GM18508 (cell line): Measurements from ENCODE around the gene TBC1D22A.
"Not testable (repeated sequence)": the region's sequence is repeated elsewhere in the genome, so short reads cannot be mapped to it uniquely, and the experiment has no call there.

Experiments used
- ATAC-seq: cut with Tn5 transposase; IDR thresholded peaks from one replicate; pipeline ENCODE4 v1.9.1; 2021; ENCODE audit warnings: moderate number of reproducible peaks; ENCODE audit not compliant: insufficient read depth, unreplicated experiment

TBC1D22A gene

DNA sequence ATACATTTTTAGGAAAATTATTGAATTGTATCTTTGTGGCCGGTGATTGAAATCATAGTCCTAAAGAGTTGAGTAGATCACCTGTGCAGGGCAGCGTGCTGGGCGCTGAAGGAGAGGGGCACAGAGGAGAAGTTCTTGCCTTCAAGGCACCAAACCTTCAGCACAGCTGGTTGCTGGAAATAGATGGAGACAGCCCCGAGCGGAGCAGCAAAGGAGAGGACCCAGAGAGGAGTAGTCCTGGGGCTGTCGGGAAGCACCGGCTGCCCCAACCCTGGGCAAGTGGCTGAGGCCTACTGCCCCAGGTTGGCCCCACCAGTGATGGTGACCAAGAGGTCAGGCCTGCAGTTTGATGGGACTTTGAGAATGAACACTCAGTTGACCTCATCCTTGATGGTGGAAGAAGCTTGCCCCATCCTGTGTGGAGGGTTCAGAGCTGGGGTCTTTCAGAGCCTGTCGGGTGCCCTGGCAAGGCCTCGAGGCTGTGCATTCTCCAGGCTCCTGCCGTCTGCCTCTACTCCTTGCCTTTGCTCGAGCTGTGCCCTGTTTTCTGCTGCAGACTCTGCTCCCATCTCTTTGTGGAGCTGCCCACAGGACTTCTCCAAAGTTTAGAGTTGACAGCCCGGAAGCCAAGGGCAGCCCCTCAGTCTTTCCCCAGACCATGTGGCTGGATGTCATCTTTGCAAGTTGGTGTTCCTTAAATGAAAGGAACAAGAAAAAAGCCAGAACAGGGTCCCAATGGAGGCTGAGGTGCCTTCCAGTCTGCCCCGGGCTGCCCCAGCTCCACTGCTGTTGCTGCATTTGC lies 285.1 kb downstream of the TBC1D22A start:
- no peak for ATAC-seq

DNA sequence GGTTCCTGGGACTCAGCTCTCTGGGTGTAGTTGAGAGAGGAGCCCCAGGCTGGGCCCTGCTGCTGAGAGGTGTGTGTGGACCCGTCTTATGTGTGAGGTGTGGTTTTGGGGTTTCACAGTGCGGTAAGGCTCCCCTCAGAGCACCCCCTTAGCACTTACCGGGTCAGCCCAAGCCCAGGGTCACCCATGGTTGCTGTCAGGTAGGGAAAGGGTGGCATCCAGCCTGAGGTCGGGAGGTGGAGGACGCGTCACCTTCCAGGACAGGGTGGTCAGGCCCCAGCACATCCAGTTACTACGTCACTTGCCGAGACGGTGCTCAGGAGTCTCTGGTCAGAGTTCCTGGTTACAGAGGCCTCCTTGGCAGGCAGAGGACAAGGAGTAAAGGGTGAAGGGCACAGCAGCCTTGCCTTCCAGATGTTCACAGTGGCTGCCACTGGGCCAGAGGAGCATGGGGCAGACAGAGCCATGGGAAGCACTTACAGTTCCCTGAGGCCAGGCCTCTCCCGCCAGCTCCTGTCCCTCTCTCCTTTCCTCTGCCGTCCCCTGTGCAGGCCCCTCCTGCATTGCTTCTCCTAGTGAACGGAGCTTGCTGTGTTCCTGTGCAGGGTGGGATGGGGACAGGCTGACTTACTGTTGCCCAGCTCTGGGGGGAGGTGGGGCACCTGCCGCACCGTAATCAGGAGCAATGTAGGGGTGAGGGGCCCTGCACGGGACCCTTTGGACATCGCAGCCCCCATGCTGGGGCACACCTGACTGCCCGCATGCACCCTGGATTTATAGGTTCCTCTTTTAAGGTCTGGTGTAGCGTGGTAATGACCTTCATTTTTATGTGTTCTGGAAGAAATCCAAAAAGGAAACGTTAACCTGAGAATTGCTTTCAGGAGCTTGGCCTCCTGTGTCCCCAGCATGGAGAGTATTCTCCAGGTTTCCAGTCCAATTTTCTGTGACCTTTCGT lies 285.9 kb downstream of the TBC1D22A start:
- no peak for ATAC-seq

DNA sequence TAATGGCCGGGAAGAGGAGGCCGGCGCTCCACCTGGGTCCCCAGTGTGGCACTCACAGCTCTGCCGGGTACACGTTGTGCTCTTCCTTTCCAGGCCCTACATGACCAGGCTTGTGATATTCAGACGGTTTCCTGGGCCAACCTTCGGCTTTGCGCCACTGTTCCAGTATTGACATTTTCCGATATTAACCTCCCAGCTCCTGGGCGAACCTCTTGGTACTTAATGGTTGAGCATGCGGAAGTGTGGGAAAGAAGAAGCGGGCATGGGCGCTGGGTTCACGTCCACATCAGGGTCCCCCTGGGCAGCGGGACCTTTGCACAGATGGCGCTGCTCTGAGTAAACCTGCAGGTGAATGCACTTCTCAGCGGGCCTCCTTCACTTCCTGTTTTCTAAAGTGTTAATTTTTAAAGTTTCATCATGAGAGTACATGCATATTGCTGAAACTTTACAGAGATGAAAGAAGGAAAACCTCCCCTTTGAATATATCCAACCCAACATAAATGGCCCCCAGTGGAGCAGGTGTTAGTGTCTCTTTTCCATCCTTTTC lies 286.7 kb downstream of the TBC1D22A start:
- ATAC-seq, result no peak

DNA sequence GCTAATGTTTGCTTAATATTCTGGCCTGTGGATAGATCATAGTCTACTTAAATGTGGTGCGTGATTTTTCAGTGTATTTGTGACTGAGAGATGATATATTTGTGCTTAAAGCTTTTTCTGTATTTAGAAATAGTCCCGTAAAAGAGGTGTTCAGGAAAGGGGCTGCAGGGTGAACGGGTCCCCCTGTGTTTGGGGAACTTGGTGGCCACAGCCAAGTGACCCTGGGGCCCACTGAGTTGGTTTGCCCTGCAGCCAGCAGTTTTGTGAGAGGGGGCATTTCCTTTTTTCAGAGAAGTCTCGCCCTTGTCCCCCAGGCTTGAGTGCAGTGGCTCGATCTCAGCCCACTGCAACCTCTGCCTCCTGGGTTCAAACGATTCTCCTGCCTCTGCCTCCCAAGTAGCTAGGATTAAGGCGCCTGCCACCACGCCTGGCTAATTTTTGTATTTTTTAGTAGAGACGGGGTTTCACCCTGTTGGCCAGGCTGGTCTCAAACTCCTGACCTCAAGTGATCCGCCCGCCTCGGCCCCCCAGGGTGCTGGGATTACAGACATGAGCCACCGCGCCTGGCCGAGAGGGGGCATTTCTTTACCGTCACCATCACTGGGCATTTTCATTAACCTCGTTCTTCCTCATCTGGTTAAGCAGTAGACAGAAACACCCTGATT lies 287.4 kb downstream of the TBC1D22A start:
- not testable (repeated sequence) for ATAC-seq

DNA sequence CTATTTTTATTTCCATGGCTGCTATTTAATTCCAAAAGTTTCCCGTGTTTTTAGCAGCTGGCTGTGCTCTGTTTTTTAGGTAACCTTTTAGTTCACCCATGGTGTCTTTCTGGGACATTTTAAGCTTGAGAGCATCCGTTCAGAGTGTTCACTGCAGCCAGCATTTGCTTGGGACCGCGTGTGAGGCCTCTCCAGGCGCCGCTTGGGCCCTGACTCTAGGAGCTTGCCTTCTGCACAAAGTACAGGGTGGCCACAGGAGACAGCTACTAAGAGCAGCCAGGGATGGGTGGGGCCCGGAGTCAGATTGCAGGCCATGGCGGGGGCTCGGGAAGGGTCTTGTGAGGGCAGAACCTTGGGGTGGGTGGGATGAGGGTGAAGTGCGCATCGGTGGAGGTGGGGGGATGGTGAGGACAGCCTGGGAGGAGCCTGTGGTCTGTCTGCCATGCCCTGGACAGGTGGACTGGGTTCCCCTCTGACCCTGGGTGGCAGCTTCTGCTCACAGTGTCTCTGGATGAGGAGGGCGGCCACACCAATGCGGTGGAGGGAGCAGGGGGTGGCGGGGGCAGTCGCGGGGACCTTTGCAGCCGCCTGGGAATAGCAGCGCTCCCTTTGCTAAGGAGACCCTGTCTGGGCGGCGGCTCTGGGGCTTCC lies 288.1 kb downstream of the TBC1D22A start:
- no peak for ATAC-seq

DNA sequence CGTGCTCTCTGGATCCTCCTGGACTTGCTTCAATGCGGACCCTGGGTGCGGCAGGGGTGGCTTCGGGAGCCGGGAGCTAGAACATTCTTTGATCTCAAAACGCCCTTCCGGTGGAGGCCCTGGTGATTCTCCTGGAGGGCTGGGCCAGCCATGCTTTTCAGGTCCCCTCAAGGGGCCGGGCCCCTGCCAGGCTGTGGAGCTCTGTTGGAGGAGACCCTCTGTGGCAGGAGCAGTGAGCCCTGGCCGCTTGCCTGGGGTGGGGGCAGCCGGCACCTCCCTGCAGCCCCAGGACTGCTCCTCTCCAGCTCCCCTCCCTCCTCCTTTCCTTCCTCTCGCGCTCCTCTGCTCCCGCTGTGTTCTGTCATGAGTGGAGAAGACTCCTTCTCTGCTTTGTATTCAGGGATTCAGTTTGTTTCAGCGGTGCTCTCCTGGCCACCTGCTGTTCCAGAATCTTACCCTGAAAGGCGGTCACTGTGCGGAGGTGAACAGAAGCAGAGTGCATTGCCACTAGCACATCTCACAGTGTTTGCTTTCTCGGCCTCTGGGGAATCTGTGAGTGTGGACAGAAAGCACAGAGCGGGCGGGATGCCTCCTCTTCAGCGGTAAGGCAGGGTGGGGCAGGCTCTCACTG lies 289.1 kb downstream of the TBC1D22A start:
- no peak for ATAC-seq

DNA sequence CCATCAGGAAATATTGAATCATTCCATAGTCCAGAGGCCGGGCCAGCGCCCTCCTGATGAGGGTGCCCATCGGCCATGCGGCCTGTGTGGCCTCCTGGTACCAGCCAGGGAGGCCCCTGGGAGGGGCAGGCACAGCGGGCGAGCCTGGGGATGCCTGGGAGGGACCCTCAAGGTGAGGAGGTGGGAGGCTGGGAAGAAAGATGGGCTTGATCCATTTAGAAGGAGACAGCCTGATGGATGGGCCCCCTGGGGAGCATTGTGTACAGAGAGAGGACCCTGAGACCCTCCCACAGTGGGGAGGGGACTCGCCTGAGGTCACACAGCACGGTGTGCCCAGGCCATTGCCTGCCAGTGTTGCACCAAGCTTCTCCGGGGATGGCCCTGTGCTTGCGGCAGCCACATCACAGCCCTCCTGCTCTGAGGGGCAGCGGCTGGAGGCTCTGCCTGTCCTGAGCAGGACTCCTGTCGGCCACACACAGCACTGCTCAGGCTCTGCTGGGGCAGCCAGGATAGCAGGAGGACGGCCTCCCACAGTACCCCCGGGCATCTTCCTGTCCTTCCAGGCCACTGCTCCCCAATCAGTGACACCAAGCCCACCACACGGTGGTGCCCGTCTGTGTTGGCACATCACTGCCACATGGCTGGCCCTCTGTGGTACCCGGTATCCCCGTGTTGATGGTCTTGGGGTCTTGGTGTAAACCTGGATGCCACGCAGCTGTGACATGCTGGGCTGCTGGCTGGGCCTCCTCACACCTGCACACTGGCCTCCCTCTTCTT lies 290.0 kb downstream of the TBC1D22A start:
- no peak for ATAC-seq

DNA sequence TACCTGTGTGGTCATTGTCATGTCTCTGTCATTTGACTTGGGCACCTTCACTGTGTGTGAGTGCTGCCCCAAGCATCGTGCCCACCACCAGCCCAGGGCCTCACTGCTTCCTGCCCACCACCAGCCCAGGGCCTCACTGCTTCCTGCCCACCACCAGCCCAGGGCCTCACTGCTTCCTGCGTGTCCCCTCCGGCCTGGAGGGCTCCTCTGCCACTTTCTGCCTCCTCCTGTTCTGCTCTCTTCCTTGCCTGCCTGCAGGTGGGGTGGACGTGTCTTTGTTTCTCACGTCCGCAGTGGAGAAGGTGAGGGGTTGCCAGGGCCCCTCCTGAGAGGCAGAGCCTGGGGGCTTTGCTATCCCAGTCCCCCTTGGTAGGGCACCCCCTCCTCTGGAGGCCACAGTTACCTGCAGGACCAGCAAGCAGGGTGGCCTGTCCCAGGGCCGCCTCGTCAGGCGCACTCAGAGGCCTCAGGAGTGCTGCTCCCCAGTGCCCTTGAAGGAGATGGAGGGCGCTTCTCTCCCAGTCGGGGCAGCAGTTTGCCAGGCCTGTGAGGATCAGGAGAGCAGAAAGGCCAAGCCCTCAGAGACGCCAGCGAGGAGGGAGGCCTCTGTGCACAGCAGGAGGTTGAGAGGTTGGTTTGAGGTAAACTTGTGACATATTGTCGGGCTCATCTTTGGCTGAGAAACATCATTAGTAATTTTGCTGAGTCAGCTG lies 290.7 kb downstream of the TBC1D22A start:
- no peak for ATAC-seq

DNA sequence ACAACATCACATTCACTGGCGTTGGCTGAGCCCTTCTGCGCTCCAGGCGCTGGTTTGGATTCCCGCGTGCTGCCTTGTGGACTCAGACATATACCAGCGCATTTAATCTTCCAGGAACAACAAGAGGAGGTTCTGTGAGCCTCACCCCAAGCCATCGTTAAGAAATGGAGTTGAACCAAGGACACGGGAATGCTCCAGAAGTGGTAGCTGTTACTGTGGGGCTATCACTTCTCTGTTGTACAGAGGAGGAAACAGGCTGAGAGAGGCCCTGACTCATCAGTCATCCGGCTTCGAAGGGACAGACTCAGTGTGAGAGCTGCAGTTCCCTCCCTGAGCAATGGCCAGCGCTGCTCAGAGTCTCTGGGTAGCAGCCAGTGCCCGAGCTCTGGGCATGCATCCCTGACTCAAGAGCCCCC lies 291.3 kb downstream of the TBC1D22A start:
- ATAC-seq, result no peak

DNA sequence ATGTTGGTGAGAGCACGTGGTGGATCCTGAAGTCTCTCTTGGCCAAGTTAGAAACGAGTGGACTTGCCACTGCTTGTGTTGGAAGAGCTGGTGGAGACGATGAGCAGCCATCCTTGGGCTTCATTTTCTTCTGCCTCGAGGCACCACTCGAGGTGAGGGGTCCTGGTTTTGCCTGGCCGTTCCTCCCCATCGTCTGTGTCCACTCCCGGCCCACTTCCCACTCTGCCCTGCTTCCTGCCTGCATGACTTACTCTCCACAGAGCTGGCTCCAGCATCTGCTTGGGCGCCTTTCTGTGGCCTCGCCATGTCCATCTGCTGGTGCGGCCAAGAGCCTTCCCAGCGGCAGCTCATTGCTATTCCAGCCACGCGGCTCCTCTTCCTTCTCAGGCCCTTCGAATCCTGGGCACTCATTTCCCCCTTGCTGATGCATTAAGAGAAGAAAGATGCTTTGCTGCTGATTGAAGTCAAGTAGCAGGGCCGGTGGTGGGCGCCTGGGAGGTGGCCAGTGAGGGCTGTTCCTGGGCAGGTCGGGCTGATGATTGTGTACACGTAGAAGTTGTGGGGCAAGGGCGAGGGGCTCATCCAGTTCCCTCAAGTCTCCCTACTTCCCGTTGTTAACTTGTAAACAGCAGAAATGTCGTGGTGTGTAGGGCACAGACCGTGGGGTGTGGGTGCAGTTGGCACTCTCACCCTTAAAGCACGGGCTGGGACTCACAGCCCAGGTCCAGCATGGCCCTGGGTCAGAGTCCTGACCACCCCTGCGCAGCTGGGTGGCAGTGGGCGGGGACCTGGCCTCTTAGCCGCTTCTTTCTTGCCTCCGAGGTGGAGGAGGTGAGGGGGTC lies 292.0 kb downstream of the TBC1D22A start:
- ATAC-seq, result no peak

DNA sequence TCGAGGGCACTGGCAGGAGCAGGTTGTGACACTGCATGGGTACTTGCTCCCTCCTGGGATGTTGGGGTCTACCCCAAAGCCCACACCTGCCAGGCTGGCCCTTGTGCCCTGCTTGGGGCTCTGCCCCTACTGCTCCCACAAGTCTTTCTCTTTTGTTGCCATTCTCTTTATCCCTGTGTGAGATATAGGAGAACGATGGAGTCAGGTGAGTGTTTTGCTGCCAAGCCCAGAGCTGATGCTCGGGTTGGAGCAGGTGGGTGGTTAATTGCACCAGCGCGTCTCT lies 292.6 kb downstream of the TBC1D22A start:
- ATAC-seq, result no peak

DNA sequence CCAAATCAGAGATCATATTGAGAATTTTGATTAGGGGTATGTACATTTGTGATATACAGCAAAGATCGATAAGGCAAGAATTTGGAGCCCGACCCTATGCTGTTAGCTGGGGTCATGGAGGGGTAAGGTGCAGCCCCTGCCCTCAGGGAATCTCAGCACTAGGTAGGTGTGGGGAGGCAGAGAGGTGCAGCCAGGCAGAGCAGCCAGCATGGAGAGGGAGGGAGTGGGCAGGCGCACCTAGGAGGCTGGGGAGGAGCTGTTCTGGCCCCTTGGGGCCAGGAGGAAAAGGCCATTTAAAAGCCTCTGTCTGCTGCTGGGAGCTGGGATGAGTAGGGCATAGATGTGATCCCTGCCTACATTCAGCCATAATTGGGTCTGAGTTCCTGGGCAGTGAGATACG lies 293.0 kb downstream of the TBC1D22A start:
- ATAC-seq, result no peak

DNA sequence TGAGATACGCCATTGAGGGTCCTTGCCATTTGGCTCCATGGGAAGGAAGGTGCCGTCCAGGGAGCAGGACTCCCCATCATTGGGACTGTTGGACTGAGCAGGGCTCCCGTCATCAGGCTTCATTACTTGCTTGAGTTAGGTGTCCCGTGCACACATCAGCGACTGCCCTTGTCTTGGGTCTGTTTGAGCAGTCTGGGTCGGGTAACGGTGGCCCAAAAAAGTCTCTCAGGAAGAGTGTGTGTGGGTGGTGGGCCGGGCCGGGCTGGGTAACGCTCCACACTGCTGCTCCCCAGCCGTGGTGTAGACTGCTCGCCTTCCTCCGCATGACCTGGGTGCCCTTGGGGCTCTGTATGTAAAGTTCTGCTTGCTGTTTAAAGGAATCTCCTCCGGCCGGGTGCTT lies 293.5 kb downstream of the TBC1D22A start:
- no peak for ATAC-seq

DNA sequence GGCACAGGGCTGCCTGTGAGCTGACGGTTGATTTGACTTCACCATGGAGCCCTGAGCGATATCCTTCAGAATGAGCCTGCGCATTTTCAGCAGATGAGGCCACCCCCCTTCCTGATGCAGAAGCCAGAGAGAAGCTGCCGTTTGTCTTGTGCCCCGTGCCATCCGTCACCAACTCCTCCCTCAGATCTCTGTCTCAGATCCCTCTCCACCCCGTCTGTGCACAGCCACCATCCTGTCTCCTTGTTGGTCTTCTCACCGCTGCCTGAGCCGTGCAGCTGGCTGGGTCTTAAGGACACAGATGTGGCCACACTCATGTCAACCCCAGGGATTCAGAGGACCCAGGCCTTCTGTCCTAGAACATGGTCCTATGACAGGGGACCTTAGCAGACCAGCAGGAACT lies 293.9 kb downstream of the TBC1D22A start:
- no peak for ATAC-seq

DNA sequence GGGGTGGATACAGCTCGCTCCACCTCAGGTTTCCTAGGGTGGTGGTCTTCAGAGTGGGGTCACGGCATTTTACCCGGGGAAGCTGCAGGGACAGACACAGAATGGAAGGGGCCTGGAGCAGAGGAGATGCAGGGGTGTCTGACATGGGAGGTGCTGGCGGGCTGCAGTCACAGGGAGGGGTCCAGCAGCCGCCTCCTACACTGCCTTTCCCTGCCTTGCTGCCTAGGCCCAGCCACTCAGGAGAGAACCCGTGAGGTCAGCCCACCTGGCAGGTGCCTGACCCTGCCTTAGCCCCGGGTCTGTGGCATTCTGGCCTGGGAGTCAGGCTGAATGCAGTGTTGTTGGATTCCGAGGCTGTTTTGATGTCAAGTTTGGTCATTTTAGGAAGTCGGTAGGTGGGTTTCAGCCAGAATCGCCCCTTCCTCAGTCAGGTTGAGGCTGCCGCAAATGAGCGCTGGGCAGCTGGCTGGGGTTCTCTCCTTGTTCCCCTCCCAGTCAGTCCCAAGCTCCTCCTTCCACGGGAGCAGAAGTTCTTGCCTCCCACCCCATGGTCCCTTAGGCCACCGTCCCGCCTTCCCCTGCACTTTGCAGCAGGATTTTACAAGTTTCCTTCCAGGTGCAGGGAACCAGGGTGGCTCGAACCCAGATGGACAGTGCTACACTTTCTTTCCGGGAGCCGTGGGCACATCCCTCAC lies 294.5 kb downstream of the TBC1D22A start:
- ATAC-seq, result no peak

DNA sequence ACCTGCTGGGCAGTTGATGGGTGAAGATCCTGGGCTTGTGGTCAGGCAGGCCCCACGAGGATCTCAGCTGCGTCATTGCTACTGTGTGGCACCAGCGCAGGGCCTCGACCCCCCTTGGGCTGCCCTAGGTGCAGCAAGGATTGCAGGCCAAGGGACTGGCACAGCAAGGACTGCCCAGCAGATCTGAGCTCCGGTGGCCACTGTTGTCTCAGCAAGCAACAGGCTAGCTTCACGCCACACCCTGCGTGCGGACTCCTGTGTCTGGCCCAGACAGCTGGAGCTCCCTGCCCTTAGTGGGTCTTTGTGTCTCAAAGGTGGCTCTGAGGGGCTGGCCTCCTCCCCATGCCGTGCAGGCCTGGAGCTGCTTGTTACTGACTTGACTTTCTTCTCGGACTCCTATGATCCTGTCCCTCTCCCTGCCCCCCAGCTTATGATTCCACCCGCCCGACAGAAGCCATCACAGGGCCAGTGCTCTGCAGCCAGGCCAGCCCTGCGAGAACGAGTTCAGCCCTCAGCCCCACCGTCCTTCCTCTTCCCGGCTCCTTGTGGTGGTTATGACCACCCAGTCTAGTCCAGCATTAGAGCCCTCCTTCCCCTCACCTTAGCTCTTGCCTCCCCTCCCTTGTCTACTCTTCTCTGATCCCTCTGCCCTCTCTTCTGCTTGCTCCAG lies 295.6 kb downstream of the TBC1D22A start:
- no peak for ATAC-seq
